GM23338 (cell line): ENCODE data around the gene C19orf81. TPM values are rescaled to one million over a fixed set of nuclear protein-coding genes. Genes with fewer than 3 reads are reported as not detected.

ENCODE experiments used
- ATAC-seq: fragments of 200-7000 bp; cut with Tn5 transposase; 3 replicates; pipeline ENCODE4 v1.9.1; 2020
- DNase-seq: peaks from one replicate; pipeline ENCODE4 v3.0.0-alpha.2; 2015; ENCODE audit warnings: low spot score
- H2AFZ ChIP-seq: fragments of 200-600 bp; sonication (generic); 2 replicates; pipeline ENCODE4 v1.8.0; 2016; ENCODE audit warnings: antibody characterized with exemption, mild to moderate bottlenecking, moderate library complexity
- H3F3A ChIP-seq: fragments of 200-600 bp; sonication (generic); replicated peaks from 2 replicates; pipeline ENCODE4 v1.8.0; 2017; ENCODE audit warnings: antibody characterized with exemption, mixed run types, low read depth
- H3K27ac ChIP-seq: fragments of 200-600 bp; sonication (generic); 2 replicates; pipeline ENCODE4 v1.6.1; 2016; ENCODE audit warnings: low read depth
- H3K27me3 ChIP-seq: fragments of 200-600 bp; sonication (generic); 2 replicates; pipeline ENCODE4 v1.8.0; 2016; ENCODE audit warnings: mild to moderate bottlenecking, mixed run types, moderate library complexity; ENCODE audit not compliant: insufficient read depth
- H3K36me3 ChIP-seq: fragments of 200-600 bp; sonication (generic); 2 replicates; pipeline ENCODE4 v1.8.0; 2016; ENCODE audit warnings: mild to moderate bottlenecking; ENCODE audit not compliant: insufficient read depth
- H3K4me1 ChIP-seq: fragments of 200-600 bp; sonication (generic); 2 replicates; pipeline ENCODE4 v1.8.0; 2016; ENCODE audit warnings: mild to moderate bottlenecking, moderate library complexity; ENCODE audit not compliant: insufficient read depth
- H3K4me2 ChIP-seq: fragments of 200-600 bp; sonication (generic); 2 replicates; pipeline ENCODE4 v1.7.1; 2017; ENCODE audit warnings: mixed run types
- H3K4me3 ChIP-seq: fragments of 200-600 bp; sonication (generic); 2 replicates; pipeline ENCODE4 v1.6.1; 2016; ENCODE audit warnings: mixed run types
- H3K79me2 ChIP-seq: fragments of 200-600 bp; sonication (generic); replicated peaks from 2 replicates; pipeline ENCODE4 v1.8.0; 2017; ENCODE audit warnings: mild to moderate bottlenecking; ENCODE audit not compliant: insufficient read depth
- H3K9me2 ChIP-seq: fragments of 200-600 bp; sonication (generic); 2 replicates; pipeline ENCODE4 v1.8.0; 2017; ENCODE audit not compliant: insufficient read depth
- H4K20me1 ChIP-seq: fragments of 200-600 bp; sonication (generic); replicated peaks from 2 replicates; pipeline ENCODE4 v1.8.0; 2017; ENCODE audit warnings: mild to moderate bottlenecking; ENCODE audit not compliant: insufficient read depth
- H3K27ac Mint-ChIP-seq: 2 replicates; pipeline ENCODE4 v1.8.0; 2020; ENCODE audit warnings: inconsistent platforms, mild to moderate bottlenecking, moderate library complexity, mixed read lengths
- H3K27me3 Mint-ChIP-seq: 3 replicates; pipeline ENCODE4 v1.8.0; 2022; ENCODE audit warnings: low read depth, mild to moderate bottlenecking, moderate library complexity, mixed read lengths, inconsistent platforms; ENCODE audit not compliant: insufficient read depth, poor library complexity
- H3K36me3 Mint-ChIP-seq: 3 replicates; pipeline ENCODE4 v1.8.0; 2021; ENCODE audit warnings: low read depth, mild to moderate bottlenecking, inconsistent platforms, moderate library complexity, mixed read lengths
- H3K4me1 Mint-ChIP-seq: 3 replicates; pipeline ENCODE4 v1.8.0; 2020; ENCODE audit warnings: mild to moderate bottlenecking, inconsistent platforms, mixed read lengths
- H3K4me3 Mint-ChIP-seq: 3 replicates; pipeline ENCODE4 v1.8.0; 2021; ENCODE audit warnings: moderate library complexity, mild to moderate bottlenecking, inconsistent platforms, mixed read lengths
- H3K9me3 Mint-ChIP-seq: 3 replicates; pipeline ENCODE4 v1.8.0; 2020; ENCODE audit warnings: moderate library complexity, mild to moderate bottlenecking, inconsistent platforms, mixed read lengths
- CREB1 ChIP-seq: fragments of 250-450 bp; sonication (Bioruptor Pico); IDR thresholded peaks from 2 replicates; pipeline ENCODE4 v1.5.0; 2020; ENCODE audit warnings: low read depth, mild to moderate bottlenecking, moderate library complexity
- CTCF ChIP-seq, 2 experiments: fragments of 200-600 bp in 1 of 2; sonication (generic) in 1 of 2; conservative IDR thresholded peaks; 2 replicates each; pipeline versions ENCODE4 v1.5.1 to v1.6.1; 2016 to 2017; ENCODE audit warnings: antibody characterized with exemption in 2 of 2, low read depth in 2 of 2, mild to moderate bottlenecking in 2 of 2, moderate library complexity in 1 of 2
- ETS1 ChIP-seq: IDR thresholded peaks from 2 replicates; pipeline ENCODE4 v1.6.1; 2016; ENCODE audit warnings: antibody characterized with exemption
- EZH2phosphoT487 ChIP-seq: fragments of 200-600 bp; sonication (generic); IDR thresholded peaks from one replicate; pipeline ENCODE4 v1.8.1; 2018; ENCODE audit warnings: antibody characterized with exemption; ENCODE audit not compliant: unreplicated experiment
- JUNB ChIP-seq: IDR thresholded peaks from one replicate; pipeline ENCODE4 v1.6.1; 2016; ENCODE audit warnings: antibody characterized with exemption; ENCODE audit not compliant: unreplicated experiment
- STAT1 ChIP-seq: IDR thresholded peaks from one replicate; pipeline ENCODE4 v1.6.1; 2016; ENCODE audit warnings: antibody characterized with exemption; ENCODE audit not compliant: unreplicated experiment
- ZNF331 ChIP-seq: fragments of 250-450 bp; sonication (Bioruptor Pico); IDR thresholded peaks from 2 replicates; pipeline ENCODE4 v1.5.0; 2020; ENCODE audit warnings: low read depth, mild to moderate bottlenecking, moderate library complexity
- ZNF462 ChIP-seq: fragments of 250-450 bp; sonication (Bioruptor Pico); IDR thresholded peaks from 2 replicates; pipeline ENCODE4 v1.5.0; 2020; ENCODE audit warnings: mild to moderate bottlenecking, moderate library complexity
- polyA plus RNA-seq: library from polyadenylated mRNA; unstranded; fragments of >200 nt; fragmentation: Nextera tagmentation; extraction: Ambion mirVana; gene quantifications from 2 replicates; pipeline ENCODE4 v1.2.1, GENCODE V29; 2016
- total RNA-seq: library from RNA; depleted of rRNA; stranded (reverse); fragments of >200 nt; shearing (Covaris generic); gene quantifications from 2 replicates; pipeline ENCODE4 v1.2.3, GENCODE V29; 2014
- TF ChIP-seq, protein P1 (sequence below): IDR thresholded peaks from one replicate; pipeline ENCODE4 v1.6.1; 2018; ENCODE audit warnings: antibody characterized with exemption; ENCODE audit not compliant: unreplicated experiment

Gene C19orf81
- total and polyA plus RNA-seq, 2 experiments from 2014 or later: 23.2 to 54.3 TPM

- Mint-ChIP-seq H3K36me3 (peaks cover 29% of the 10 kb centered on the region), H3K27me3 (peaks cover 6% of the 10 kb centered on the region), H3K27ac (no peak overlapping the region), H3K4me3 (no peak overlapping the region), H3K4me1 (no peaks in the 10 kb centered on the region), H3K9me3 (peaks cover 89% of the 10 kb centered on the region)
- no peaks in the 10 kb centered on the region for H3K4me1 ChIP-seq
- H3K79me2 ChIP-seq: no peaks in the 10 kb centered on the region
- no peak for DNase-seq
- H3K27ac ChIP-seq: no peak overlapping the region
- no peaks in the 10 kb centered on the region for H4K20me1 ChIP-seq
- H3K4me2 ChIP-seq: no peak overlapping the region
- H2AFZ ChIP-seq: no peak overlapping the region
- peaks cover 24% of the 10 kb centered on the region for H3K27me3 ChIP-seq
- H3K9me2 ChIP-seq: no peaks in the 10 kb centered on the region
- no peak overlapping the region for H3K4me3 ChIP-seq
- H3K36me3 ChIP-seq: no peaks in the 10 kb centered on the region
- no peaks in the 10 kb centered on the region for H3F3A ChIP-seq
- TF ChIP-seq CREB1 (CRISPR knock-in tag): no peak
- no peak for ATAC-seq
Measured at GRCh38 chr19:50601407-50602088, 47.7 kb upstream of the C19orf81 start.

- Histone ChIP-seq H3K4me3 (no peak overlapping the region), H3K36me3 (no peaks in the 10 kb centered on the region), H3K27me3 (peaks cover 29% of the 10 kb centered on the region), H2AFZ (no peak overlapping the region), H3F3A (no peaks in the 10 kb centered on the region), H3K79me2 (no peaks in the 10 kb centered on the region), H3K4me1 (no peaks in the 10 kb centered on the region), H3K9me2 (no peaks in the 10 kb centered on the region), H3K27ac (no peak overlapping the region), H3K4me2 (no peak overlapping the region), H4K20me1 (no peaks in the 10 kb centered on the region)
- Mint-ChIP-seq H3K36me3 (peaks cover 32% of the 10 kb centered on the region), H3K27me3 (peaks cover 6% of the 10 kb centered on the region), H3K9me3 (peaks cover 89% of the 10 kb centered on the region), H3K4me3 (no peak overlapping the region), H3K27ac (no peak overlapping the region), H3K4me1 (no peaks in the 10 kb centered on the region)
- DNase-seq (no peak), ATAC-seq (no peak)
- no peak for TF ChIP-seq JUNB
- no peak for TF ChIP-seq ZNF462
- TF ChIP-seq, protein P1, sequence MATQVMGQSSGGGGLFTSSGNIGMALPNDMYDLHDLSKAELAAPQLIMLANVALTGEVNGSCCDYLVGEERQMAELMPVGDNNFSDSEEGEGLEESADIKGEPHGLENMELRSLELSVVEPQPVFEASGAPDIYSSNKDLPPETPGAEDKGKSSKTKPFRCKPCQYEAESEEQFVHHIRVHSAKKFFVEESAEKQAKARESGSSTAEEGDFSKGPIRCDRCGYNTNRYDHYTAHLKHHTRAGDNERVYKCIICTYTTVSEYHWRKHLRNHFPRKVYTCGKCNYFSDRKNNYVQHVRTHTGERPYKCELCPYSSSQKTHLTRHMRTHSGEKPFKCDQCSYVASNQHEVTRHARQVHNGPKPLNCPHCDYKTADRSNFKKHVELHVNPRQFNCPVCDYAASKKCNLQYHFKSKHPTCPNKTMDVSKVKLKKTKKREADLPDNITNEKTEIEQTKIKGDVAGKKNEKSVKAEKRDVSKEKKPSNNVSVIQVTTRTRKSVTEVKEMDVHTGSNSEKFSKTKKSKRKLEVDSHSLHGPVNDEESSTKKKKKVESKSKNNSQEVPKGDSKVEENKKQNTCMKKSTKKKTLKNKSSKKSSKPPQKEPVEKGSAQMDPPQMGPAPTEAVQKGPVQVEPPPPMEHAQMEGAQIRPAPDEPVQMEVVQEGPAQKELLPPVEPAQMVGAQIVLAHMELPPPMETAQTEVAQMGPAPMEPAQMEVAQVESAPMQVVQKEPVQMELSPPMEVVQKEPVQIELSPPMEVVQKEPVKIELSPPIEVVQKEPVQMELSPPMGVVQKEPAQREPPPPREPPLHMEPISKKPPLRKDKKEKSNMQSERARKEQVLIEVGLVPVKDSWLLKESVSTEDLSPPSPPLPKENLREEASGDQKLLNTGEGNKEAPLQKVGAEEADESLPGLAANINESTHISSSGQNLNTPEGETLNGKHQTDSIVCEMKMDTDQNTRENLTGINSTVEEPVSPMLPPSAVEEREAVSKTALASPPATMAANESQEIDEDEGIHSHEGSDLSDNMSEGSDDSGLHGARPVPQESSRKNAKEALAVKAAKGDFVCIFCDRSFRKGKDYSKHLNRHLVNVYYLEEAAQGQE: no peak
- no peak for TF ChIP-seq ETS1
- TF ChIP-seq CTCF (conservative IDR thresholded peaks at IDR 0.05; ENCODE audit: low read depth in 2 of 2): no peak
- no peak for TF ChIP-seq ZNF331 (CRISPR knock-in tag)
- no peak for TF ChIP-seq STAT1
- TF ChIP-seq EZH2phosphoT487: no peak
Measured at GRCh38 chr19:50602089-50602422, 47.2 kb upstream of the C19orf81 start.
